Psoas muscle (tissue), 8 donors: ENCODE data around the gene COX10. TPM values are rescaled to one million over a fixed set of nuclear protein-coding genes. Genes with fewer than 3 reads are reported as not detected.

Experiments
- ATAC-seq, 4 donors: fragments of 200-7000 bp; cut with Tn5 transposase; one replicate each; pipeline ENCODE4 v1.9.1; 2020; ENCODE audit warnings: moderate library complexity in 3 of 4, mild to moderate bottlenecking in 2 of 4
- DNase-seq, 2 donors: peaks; one replicate each; pipeline ENCODE4 v3.0.0-alpha.2; 2020
- H3K27ac ChIP-seq: fragments of 200-600 bp; one replicate; pipeline ENCODE4 v1.8.0; 2022
- H3K27me3 ChIP-seq, 3 donors: fragments of 200-600 bp in 1 of 3; one replicate each; pipeline versions ENCODE4 v1.6.1 to v1.8.0; 2013 to 2022; ENCODE audit warnings: low read length in 2 of 3, mild to moderate bottlenecking in 2 of 3, moderate library complexity in 1 of 3; ENCODE audit not compliant: insufficient read depth in 3 of 3
- H3K36me3 ChIP-seq, 2 donors: fragments of 200-600 bp in 1 of 2; one replicate each; pipeline versions ENCODE4 v1.6.1 to v1.8.0; 2013 to 2022; ENCODE audit warnings: low read depth in 1 of 2, mild to moderate bottlenecking in 1 of 2, moderate library complexity in 1 of 2; ENCODE audit not compliant: insufficient read depth in 1 of 2
- H3K4me1 ChIP-seq: fragments of 200-600 bp; one replicate; pipeline ENCODE4 v1.8.0; 2022
- H3K4me3 ChIP-seq: fragments of 200-600 bp; one replicate; pipeline ENCODE4 v1.8.0; 2022; ENCODE audit warnings: mild to moderate bottlenecking
- H3K9me3 ChIP-seq: fragments of 200-600 bp; one replicate; pipeline ENCODE4 v1.8.0; 2022
- CTCF ChIP-seq: fragments of 200-600 bp; IDR thresholded peaks from one replicate; pipeline ENCODE4 v1.8.0; 2022; ENCODE audit warnings: antibody characterized with exemption
- WGBS, 3 donors: extraction: QIAGEN DNeasy Blood & Tissue Kit; methylation state at CpG; one replicate each; pipeline versions ENCODE4 v1.1.6 to v1.1.7; 2013; 5-methylcytosine and 5-hydroxymethylcytosine counted together
- intact Hi-C, 2 donors: fragments of 100-400 bp; cut with DNase I; formaldehyde crosslinking; loops; one replicate each; pipeline versions ENCODE4 v1.11.0 to v1.14.2; 2022
- polyA plus RNA-seq, 3 donors: library from polyadenylated mRNA; stranded (reverse); fragments of 200-250 nt; gene quantifications; one replicate each; pipeline ENCODE4 v1.2.3, GENCODE V29; 2013
- total RNA-seq, 4 donors: library from RNA; stranded (reverse); fragmentation: NEBNext Ultra II Directional in 2 of 4; extraction: Animal tissue kit (Norgen Biotek cat#: 25700) in 2 of 4; gene quantifications; one replicate each; pipeline versions ENCODE4 v1.2.1 to v1.2.4, GENCODE V29; 2021 to 2023
- donor health status: healthy with polysubstance abuse.
- donor health status: DM: no; HTN: no; CAD: no; lungs with moderate emphysema.
- donor health status: Bipolar disorder and iron deficiency.
- donor health status: healthy.
- donor health status: DM: yes; HTN: yes; CAD: no.
- donor health status: DM: no; HTN: no; CAD: no.
- donor health status: DM: no; HTN: no; CAD: no.
- donor health status: DM: yes; HTN: yes; CAD: no.

The COX10 gene
- total and polyA plus RNA-seq, 7 donors, result 31.5 to 77.1 (median 60.5) TPM

- Histone ChIP-seq H3K36me3 (peaks cover 0 to 12% of the 10 kb centered on the region in 2 donors), H3K4me3 (no peak overlapping the region), H3K9me3 (no peaks in the 10 kb centered on the region), H3K4me1 (no peaks in the 10 kb centered on the region), H3K27ac (no peak overlapping the region), H3K27me3 (no peaks in the 10 kb centered on the region)
- DNase-seq, result no peak
- no peak for TF ChIP-seq CTCF
- 73 to 88% (median 76%) methylated on average over 4 of the region's 4 CpGs for WGBS, 3 donors
- intact Hi-C loops, result loop anchor here (5.0 to 10.0 kb wide), 2 partner anchors 64 to 91 kb away; partner anchors contain the start of gene HS3ST3B1 (in 1 of the 2)
- no peak for ATAC-seq
Measured at GRCh38 chr17:14211246-14211645, 141.9 kb downstream of the COX10 start.

GRCh38 chr17:14211801-14212200, 142.5 kb downstream of the COX10 start:
- DNase-seq (peak; percentile 37 to 68), ATAC-seq (no peak)
- Histone ChIP-seq H3K9me3 (no peaks in the 10 kb centered on the region), H3K36me3 (peaks cover 0 to 12% of the 10 kb centered on the region in 2 donors), H3K4me3 (no peak overlapping the region), H3K4me1 (no peaks in the 10 kb centered on the region), H3K27ac (no peak overlapping the region), H3K27me3 (no peaks in the 10 kb centered on the region)
- 60 to 71% (median 69%) methylated on average over 16 to 17 of the region's 17 CpGs for WGBS, 3 donors
- TF ChIP-seq CTCF, result peak; percentile 40
- intact Hi-C loops, result loop anchor here (5.0 to 10.0 kb wide), 2 partner anchors 63 to 90 kb away; partner anchors contain the start of gene HS3ST3B1 (in 1 of the 2)

- WGBS, 3 donors, result 87 to 94% (median 90%) methylated on average over 12 of the region's 12 CpGs
- H3K27ac ChIP-seq, result no peak overlapping the region
- intact Hi-C loops, result loop anchor here (5.0 to 10.0 kb wide), 2 partner anchors 62 to 90 kb away; partner anchors contain the start of gene HS3ST3B1 (in 1 of the 2)
- ATAC-seq (no peak), DNase-seq (no peak)
- no peaks in the 10 kb centered on the region for H3K4me1 ChIP-seq
- H3K27me3 ChIP-seq, result no peaks in the 10 kb centered on the region
- H3K4me3 ChIP-seq, result no peak overlapping the region
- TF ChIP-seq CTCF, result no peak
- H3K36me3 ChIP-seq, result peaks cover 0 to 6% of the 10 kb centered on the region in 2 donors
- H3K9me3 ChIP-seq, result no peaks in the 10 kb centered on the region
Measured at GRCh38 chr17:14212401-14212800, 143.1 kb downstream of the COX10 start.

GRCh38 chr17:14214271-14214670, 145.0 kb downstream of the COX10 start:
- ATAC-seq, result no peak
- no peaks in the 10 kb centered on the region for H3K36me3 ChIP-seq
- 86 to 92% (median 87%) methylated on average over 2 of the region's 2 CpGs for WGBS, 3 donors
- H3K27me3 ChIP-seq, result no peaks in the 10 kb centered on the region
- intact Hi-C loops, result loop anchor here (5.0 to 10.0 kb wide), 2 partner anchors 61 to 88 kb away; partner anchors contain the start of gene HS3ST3B1 (in 1 of the 2)
- DNase-seq, result no peak
- H3K27ac ChIP-seq, result no peak overlapping the region
- no peak for TF ChIP-seq CTCF
- H3K4me1 ChIP-seq, result no peaks in the 10 kb centered on the region
- H3K4me3 ChIP-seq, result no peak overlapping the region
- no peaks in the 10 kb centered on the region for H3K9me3 ChIP-seq

- H3K36me3 ChIP-seq, result no peaks in the 10 kb centered on the region
- WGBS, 3 donors, result 88 to 94% (median 94%) methylated on average over 4 of the region's 4 CpGs
- intact Hi-C loops, result no loop called here
Measured at GRCh38 chr17:14222611-14223010, 153.3 kb downstream of the COX10 start.

More at GRCh38 chr17:14222611-14223010, 153.3 kb downstream of the COX10 start:
- Histone ChIP-seq H3K4me1 (no peaks in the 10 kb centered on the region), H3K27me3 (no peaks in the 10 kb centered on the region), H3K9me3 (no peaks in the 10 kb centered on the region), H3K4me3 (no peak overlapping the region), H3K27ac (no peak overlapping the region)
- TF ChIP-seq CTCF, result no peak
- DNase-seq, result no peak
- no peak for ATAC-seq
